Measurements from ENCODE around the gene CD6.

Gene CD6

GRCh38 chr11:61011950-61012736 is 40.7 kb downstream of the CD6 start:
- no peak for DNase-seq

GRCh38 chr11:61012737-61013215 is 41.3 kb downstream of the CD6 start:
- DNase-seq = no peak

DNA sequence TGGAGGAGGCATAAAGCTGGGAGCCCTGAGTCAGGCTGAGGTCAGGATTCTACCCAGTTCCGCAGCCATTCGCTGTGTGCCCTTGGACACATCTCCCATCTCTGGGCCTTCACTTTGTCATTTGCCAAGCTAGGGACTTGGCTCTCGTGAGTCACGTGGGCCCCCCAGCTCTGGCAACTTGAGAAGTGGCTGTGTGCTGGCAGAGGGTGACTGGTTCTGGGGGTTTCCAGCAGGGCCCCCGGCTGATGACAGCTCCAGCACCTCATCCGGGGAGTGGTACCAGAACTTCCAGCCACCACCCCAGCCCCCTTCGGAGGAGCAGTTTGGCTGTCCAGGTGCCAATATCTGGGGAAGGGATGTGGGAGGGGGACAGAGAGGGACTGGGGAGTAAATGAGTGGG is 46.6 kb downstream of the CD6 start:
- DNase-seq = no peak

DNA sequence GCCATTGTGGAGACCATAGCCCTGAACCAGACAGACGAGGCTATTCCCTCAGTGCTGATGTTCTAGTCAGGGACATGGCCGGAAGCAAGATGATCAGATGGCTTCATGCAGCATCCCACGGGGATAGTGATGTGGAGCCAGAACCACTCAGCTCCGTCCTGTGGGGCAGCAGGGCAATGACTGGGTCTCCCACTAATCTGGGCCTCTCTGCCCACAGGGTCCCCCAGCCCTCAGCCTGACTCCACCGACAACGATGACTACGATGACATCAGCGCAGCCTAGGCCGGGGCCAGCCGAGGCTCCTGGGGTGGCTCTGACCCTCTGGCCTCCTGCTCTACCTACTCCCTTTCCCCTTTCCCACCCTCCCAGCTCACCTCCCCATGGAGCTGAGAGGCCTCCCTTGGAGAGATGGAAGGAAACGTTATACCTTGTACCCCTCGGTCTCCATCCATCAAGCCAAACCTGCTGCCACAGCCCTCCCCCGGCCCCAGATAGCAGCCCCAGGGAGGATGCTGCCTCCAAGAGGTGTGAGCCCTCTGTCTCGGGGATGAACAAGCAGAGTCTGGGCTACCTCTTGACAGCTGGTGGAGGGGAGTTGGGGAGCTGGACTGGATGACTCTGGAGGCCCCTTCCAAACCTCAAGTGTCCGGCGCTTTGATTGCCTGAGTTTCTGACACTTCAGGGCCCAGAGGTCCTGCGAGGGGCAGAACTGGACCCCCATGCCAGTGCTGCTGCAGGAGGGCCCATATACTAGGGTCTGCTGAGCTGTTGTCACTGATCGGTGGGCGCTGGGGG is 47.8 kb downstream of the CD6 start:
- DNase-seq = no peak

DNA sequence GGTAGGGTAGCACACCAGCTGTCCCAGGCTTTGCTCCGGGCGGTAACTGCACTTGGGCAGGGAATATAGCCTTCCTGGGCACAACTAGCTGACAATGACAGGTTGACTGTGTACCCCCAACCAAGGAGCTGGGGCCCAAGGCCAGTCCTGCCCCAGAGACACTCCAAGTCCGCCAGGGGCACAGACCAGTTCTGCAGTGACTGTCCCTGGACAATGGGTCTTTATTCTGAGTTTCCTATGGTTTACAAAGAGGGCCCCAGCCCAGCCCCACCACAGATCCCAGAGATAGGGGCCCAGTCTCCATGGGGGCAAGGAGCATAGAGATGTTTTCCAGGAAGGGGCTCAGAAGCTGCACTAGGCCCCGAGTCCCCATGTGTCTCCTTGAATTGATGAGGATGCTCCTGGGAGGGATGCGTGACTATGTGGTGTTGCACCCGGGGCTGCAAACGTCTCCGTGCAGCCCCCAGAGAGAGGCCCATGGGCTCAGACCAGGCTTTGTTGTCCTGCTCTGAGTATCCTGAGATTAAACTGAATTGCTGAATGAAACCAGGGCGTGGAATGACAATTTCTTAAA is 48.4 kb downstream of the CD6 start:
- no peak for DNase-seq

GRCh38 chr11:61020551-61021235 is 49.2 kb downstream of the CD6 start:
- DNase-seq = no peak

- peak; percentile 81 for DNase-seq
Measured at GRCh38 chr11:61021661-61022212, 50.3 kb downstream of the CD6 start.

DNA sequence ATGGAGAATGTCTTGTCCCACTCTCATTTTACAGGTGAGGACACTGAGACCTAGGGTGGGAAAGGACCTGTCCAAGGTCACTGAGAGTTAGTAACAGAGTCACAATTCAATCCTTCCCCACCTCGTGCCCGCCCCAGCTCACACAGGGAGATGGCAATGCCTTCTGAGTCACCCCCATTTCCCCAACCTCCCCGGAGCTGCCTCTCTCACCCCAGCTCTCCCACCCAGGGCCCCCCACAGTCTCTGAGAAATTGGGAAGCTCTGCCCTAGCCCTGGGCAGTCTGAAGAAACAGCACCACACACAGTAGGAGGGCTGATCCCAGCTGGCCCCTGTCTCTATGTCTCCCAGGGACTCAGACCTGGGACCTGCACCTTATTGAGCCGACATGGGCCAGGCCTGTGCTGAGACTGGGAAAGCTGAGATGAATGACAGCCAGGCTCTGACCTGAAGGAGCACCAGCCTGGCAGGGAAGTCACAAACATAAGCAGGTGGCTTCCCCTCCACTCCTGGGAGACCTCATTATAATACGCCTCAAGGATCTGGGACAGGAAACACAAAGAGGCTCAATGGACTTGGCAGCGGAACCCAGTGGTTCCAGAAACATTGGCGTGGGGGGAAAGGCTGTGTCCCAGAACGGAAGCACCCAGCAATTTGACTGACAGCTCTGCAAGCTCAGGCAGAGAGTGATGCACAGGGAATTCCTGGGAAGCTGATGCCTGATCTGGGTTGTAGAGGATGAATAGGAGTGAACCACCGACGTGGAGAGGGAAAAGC is 51.0 kb downstream of the CD6 start:
- no peak for DNase-seq

GRCh38 chr11:61023086-61023965 is 51.8 kb downstream of the CD6 start:
- DNase-seq = peak; percentile 51

- DNase-seq = no peak
Measured at GRCh38 chr11:61023966-61024295, 52.5 kb downstream of the CD6 start.

GRCh38 chr11:61024938-61025820 is 53.7 kb downstream of the CD6 start:
- no peak for DNase-seq

DNA sequence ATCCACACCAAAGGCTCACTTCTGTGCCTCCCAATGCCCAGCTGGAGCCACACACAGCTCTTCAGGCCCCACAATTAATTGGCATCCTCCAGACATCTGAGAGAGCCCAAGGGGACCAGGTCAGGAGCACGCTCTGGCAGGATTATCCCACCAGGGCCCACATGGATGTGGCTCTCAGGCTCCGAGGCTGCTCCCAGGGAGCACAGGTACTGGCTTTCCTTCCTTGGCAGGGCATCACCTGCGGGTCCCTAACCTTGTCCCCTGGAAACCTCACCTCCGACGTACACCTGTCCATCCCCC is 54.3 kb downstream of the CD6 start:
- DNase-seq = no peak

GRCh38 chr11:61026121-61027031 is 54.9 kb downstream of the CD6 start:
- peak; percentile 44 for DNase-seq

GRCh38 chr11:61027141-61027840 is 55.8 kb downstream of the CD6 start:
- peak; percentile 25 for DNase-seq

- peak; percentile 50 for DNase-seq
Measured at GRCh38 chr11:61028135-61028729, 56.8 kb downstream of the CD6 start.

DNA sequence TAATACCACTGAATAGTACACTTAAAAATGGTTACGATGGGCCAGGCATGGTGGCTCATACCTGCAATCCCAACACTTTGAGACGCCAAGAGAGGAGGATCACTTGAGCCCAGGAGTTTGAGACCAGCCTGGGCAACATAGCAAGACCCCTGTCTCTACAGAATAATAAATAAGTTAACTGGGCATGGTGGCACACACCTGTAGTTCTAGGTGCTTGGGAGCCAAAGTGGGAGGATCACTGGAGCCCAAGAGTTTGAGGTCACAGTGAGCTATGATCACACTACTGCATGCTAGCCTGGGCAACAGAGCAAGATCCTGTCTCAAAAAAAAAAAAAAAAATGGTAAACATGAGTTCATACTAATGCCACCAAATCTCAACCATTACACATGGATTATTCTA is 61.3 kb downstream of the CD6 start:
- no peak for DNase-seq

DNA sequence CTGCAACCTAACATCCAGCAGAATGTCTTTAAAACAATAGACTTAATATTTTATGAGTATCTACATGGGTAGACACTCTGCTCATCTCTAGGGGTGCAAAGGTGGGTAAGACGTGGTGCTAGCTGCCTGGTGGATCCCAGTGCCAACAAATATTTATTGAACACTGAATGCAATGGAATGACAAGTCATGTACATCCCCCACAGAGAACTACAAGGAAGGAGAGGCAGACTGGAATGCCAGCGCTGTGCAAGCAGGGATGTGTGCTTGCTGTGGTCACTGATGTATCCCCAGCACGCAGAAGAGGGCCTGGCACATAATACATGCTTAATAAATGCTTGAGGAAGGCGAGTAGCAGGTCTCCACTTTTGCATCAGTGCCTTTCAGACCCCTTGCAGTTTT is 61.9 kb downstream of the CD6 start:
- no peak for DNase-seq

DNA sequence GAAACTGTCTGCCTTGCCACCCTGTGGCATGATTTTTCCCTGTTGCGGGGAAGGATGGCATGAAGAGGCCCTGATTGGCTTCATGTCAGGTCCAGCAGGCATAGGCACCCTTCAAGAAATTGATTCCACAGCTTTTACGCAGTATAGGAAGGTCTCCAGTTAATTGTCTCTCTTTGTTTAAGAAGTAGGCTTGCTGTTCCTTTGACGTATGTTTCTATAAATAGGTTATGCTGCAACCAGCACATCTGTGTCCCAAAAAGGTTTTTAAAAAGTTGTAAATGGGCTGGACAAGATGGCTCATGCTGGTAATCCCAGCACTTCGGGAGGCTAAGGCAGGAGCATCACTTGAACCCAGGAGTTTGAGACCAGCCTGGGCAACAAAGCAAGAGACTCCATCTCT is 62.6 kb downstream of the CD6 start:
- no peak for DNase-seq

All from activated effector memory CD4-positive, alpha-beta T cell treated with Interleukin-2 at 50 U/mL for 16 hours (primary cell).